HG03045 (cell line): Measurements from ENCODE around the gene GRK4.

Experiments
- ATAC-seq: cut with Tn5 transposase; IDR thresholded peaks from one replicate; pipeline ENCODE4 v1.9.1; 2021; ENCODE audit warnings: mild to moderate bottlenecking, moderate library complexity; ENCODE audit not compliant: unreplicated experiment

Gene GRK4

GRCh38 chr4:3009422-3009821, 46.1 kb downstream of the GRK4 start:
- ATAC-seq: no peak

GRCh38 chr4:3010577-3010976, 47.2 kb downstream of the GRK4 start:
- no peak for ATAC-seq

- ATAC-seq: no peak
These were observed 47.6 kb downstream of the GRK4 start for GRCh38 chr4:3010998-3011397.

- no peak for ATAC-seq
These were observed 48.3 kb downstream of the GRK4 start for GRCh38 chr4:3011456-3012220.

- ATAC-seq: no peak
These were observed 50.0 kb downstream of the GRK4 start for GRCh38 chr4:3013323-3013722.

- peak; percentile 67 for ATAC-seq
These were observed 50.5 kb downstream of the GRK4 start for GRCh38 chr4:3013839-3014350.

- no peak for ATAC-seq
These were observed 53.6 kb downstream of the GRK4 start for GRCh38 chr4:3016961-3017360.

- no peak for ATAC-seq
These were observed 54.1 kb downstream of the GRK4 start for GRCh38 chr4:3017504-3017903.

- ATAC-seq: no peak
These were observed 55.9 kb downstream of the GRK4 start for GRCh38 chr4:3019145-3019846.

- no peak for ATAC-seq
These were observed 57.8 kb downstream of the GRK4 start for GRCh38 chr4:3021127-3021526.

- no peak for ATAC-seq
These were observed 58.3 kb downstream of the GRK4 start for GRCh38 chr4:3021627-3022026.

- ATAC-seq: no peak
These were observed 58.7 kb downstream of the GRK4 start for GRCh38 chr4:3022112-3022511.

GRCh38 chr4:3022651-3023050, 59.3 kb downstream of the GRK4 start:
- ATAC-seq: no peak

GRCh38 chr4:3025881-3026280, 62.5 kb downstream of the GRK4 start:
- ATAC-seq: no peak

- no peak for ATAC-seq
These were observed 63.2 kb downstream of the GRK4 start for GRCh38 chr4:3026540-3026939.

- no peak for ATAC-seq
These were observed 66.1 kb downstream of the GRK4 start for GRCh38 chr4:3029464-3029863.

GRCh38 chr4:3030566-3031356, 67.4 kb downstream of the GRK4 start:
- ATAC-seq: no peak

GRCh38 chr4:3031357-3032082, 68.1 kb downstream of the GRK4 start:
- ATAC-seq: no peak

- no peak for ATAC-seq
These were observed 70.9 kb downstream of the GRK4 start for GRCh38 chr4:3034231-3034630.

GRCh38 chr4:3035249-3035648, 71.9 kb downstream of the GRK4 start:
- no peak for ATAC-seq

GRCh38 chr4:3035674-3036073, 72.3 kb downstream of the GRK4 start:
- ATAC-seq: no peak
